DND-41 (cell line): ENCODE measurements around the gene DIS3L2.

Experiments used
- CTCF ChIP-seq: IDR thresholded peaks from 2 replicates; pipeline ENCODE4 v1.5.1; 2012; ENCODE audit warnings: borderline replicate concordance, low read length, moderate library complexity, mild to moderate bottlenecking; ENCODE audit not compliant: poor library complexity, severe bottlenecking; ENCODE audit errors: extremely low read depth
- EZH2 ChIP-seq: IDR thresholded peaks from 3 replicates; pipeline ENCODE4 v1.6.1; 2012; ENCODE audit warnings: borderline replicate concordance, low read depth, mild to moderate bottlenecking, moderate library complexity, low read length, inconsistent platforms; ENCODE audit not compliant: severe bottlenecking

GRCh38 chr2:231940795-231941194 is 20.7 kb upstream of the DIS3L2 start:
- TF ChIP-seq EZH2 = no peak
- no peak for TF ChIP-seq CTCF
